GM12891 (cell line): ENCODE data around the gene WDR72.

ENCODE experiments used
- PAX5 ChIP-seq: IDR thresholded peaks from 2 replicates; pipeline ENCODE4 v1.6.1; 2011; ENCODE audit warnings: low read length, moderate library complexity, mild to moderate bottlenecking; ENCODE audit not compliant: insufficient read depth, severe bottlenecking
- POLR2A ChIP-seq: IDR thresholded peaks from 2 replicates; pipeline ENCODE4 v1.6.1; 2011; ENCODE audit warnings: low read depth, low read length, control low read depth
- POLR2AphosphoS5 ChIP-seq: IDR thresholded peaks from 2 replicates; pipeline ENCODE4 v1.6.1; 2011; ENCODE audit warnings: low read depth, low read length, control low read depth
- POU2F2 ChIP-seq: IDR thresholded peaks from 2 replicates; pipeline ENCODE4 v1.6.1; 2011; ENCODE audit warnings: low read depth, mild to moderate bottlenecking, control low read depth, low read length, moderate library complexity
- SPI1 ChIP-seq: IDR thresholded peaks from 2 replicates; pipeline ENCODE4 v1.6.1; 2011; ENCODE audit warnings: low read depth, low read length, control low read depth
- TAF1 ChIP-seq: IDR thresholded peaks from 2 replicates; pipeline ENCODE4 v1.6.1; 2011; ENCODE audit warnings: low read depth, low read length, control low read depth

GRCh38 chr15:53694476-53694874, 65.0 kb downstream of the WDR72 start:
- TF ChIP-seq POLR2AphosphoS5: no peak
- no peak for TF ChIP-seq POLR2A
- TF ChIP-seq TAF1: no peak
- TF ChIP-seq SPI1: no peak
- no peak for TF ChIP-seq POU2F2
- no peak for TF ChIP-seq PAX5
